HCT116 (cell line): Measurements from ENCODE around the gene SCGB1A1.
"Not testable (repeated sequence)": the region's sequence is repeated elsewhere in the genome, so short reads cannot be mapped to it uniquely, and the experiment has no call there.

Experiments used
- ATF3 ChIP-seq: IDR thresholded peaks from 2 replicates; pipeline ENCODE4 v1.6.1; 2012
- CTCF ChIP-seq, 3 experiments: fragments of 200-600 bp in 1 of 3; sonication (generic) in 1 of 3; IDR thresholded peaks in 2 of 3; conservative IDR thresholded peaks in 1 of 3; 2 replicates each; pipeline ENCODE4 v1.5.1; 2012 to 2017; ENCODE audit warnings: low read depth in 2 of 3, low read length in 2 of 3, antibody characterized with exemption in 1 of 3, borderline replicate concordance in 1 of 3, control low read depth in 1 of 3, mild to moderate bottlenecking in 1 of 3, mixed read lengths in 1 of 3, mixed run types in 1 of 3, moderate library complexity in 1 of 3; ENCODE audit not compliant: insufficient read depth in 1 of 3
- EGR1 ChIP-seq: IDR thresholded peaks from 2 replicates; pipeline ENCODE4 v1.6.1; 2012; ENCODE audit warnings: low read depth
- POLR2A ChIP-seq: IDR thresholded peaks from 2 replicates; pipeline ENCODE4 v1.7.0; 2011; ENCODE audit warnings: borderline replicate concordance; ENCODE audit not compliant: insufficient read depth, insufficient read length; ENCODE audit errors: extremely low read depth
- POLR2AphosphoS5 ChIP-seq: IDR thresholded peaks from 2 replicates; pipeline ENCODE4 v1.6.1; 2011; ENCODE audit warnings: mild to moderate bottlenecking, low read depth, low read length, moderate library complexity
- SP1 ChIP-seq: IDR thresholded peaks from 2 replicates; pipeline ENCODE4 v1.6.1; 2012; ENCODE audit warnings: low read depth
- ZNF274 ChIP-seq: fragments of 200-500 bp; sonication (Bioruptor generic); IDR thresholded peaks from 2 replicates; pipeline ENCODE4 v1.6.1; 2014; ENCODE audit warnings: mild to moderate bottlenecking, low read depth, low read length, inconsistent platforms

DNA sequence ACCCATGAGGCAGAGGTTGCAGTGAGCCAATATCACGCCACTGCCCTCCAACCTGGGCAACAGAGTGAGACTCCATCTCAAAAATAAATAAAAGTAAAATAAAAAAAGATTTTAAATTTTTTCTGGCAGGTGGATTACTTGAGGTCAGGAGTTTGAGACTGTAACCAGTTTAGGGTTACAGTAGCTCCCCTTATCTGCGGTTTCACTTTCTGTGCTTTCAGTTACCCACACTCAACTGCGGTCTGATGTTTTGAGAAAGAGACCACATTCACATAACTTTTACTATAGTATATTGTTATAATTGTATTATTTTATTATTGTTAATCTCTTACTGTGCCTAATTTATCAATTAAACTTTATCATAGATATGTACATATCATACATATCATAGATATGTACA is 32.8 kb upstream of the SCGB1A1 start:
- not testable (repeated sequence) for TF ChIP-seq POLR2A; POLR2AphosphoS5; ZNF274; CTCF (IDR thresholded peaks at IDR 0.05 in 2 of 3, conservative IDR thresholded peaks at IDR 0.05 in 1 of 3; ENCODE audit: borderline replicate concordance in 1 of 3, insufficient read depth in 1 of 3, low read depth in 2 of 3, low read length in 2 of 3); ATF3; SP1; EGR1
